ENCODE measurements around the gene BRI3BP. TPM values are rescaled to one million over a fixed set of nuclear protein-coding genes. Genes with fewer than 3 reads are reported as not detected.
"Not testable (repeated sequence)": the region's sequence is repeated elsewhere in the genome, so short reads cannot be mapped to it uniquely, and the experiment has no call there.

Gene BRI3BP
- total RNA-seq, 2 experiments from 2014 or later, result 17.1 to 17.2 TPM

- Mint-ChIP-seq H3K4me1 (no peaks in the 10 kb centered on the region), H3K4me3 (no peak overlapping the region), H3K9me3 (no peaks in the 10 kb centered on the region), H3K27me3 (no peaks in the 10 kb centered on the region), H3K36me3 (peaks cover 20% of the 10 kb centered on the region), H3K27ac (no peak overlapping the region)
- POLR2A ChIA-PET, result interaction anchor here (0.7 kb wide), 1 partner anchor 18 kb away, joined by 4 read pairs; no protein-coding TSS in a partner anchor
- no peak for ATAC-seq (ENCODE audit: low read depth)
- no peak for DNase-seq
These were observed 30.2 kb upstream of the BRI3BP start for GRCh38 chr12:124963211-124963610.

GRCh38 chr12:124964251-124964650 is 29.2 kb upstream of the BRI3BP start:
- Mint-ChIP-seq H3K9me3 (no peaks in the 10 kb centered on the region), H3K4me3 (no peak overlapping the region), H3K4me1 (no peaks in the 10 kb centered on the region), H3K27ac (no peak overlapping the region), H3K27me3 (no peaks in the 10 kb centered on the region), H3K36me3 (peaks cover 20% of the 10 kb centered on the region)
- ATAC-seq (ENCODE audit: low read depth) (no peak), DNase-seq (no peak)
- POLR2A ChIA-PET, result no interaction called here

GRCh38 chr12:124964836-124965462 is 28.5 kb upstream of the BRI3BP start:
- no peak overlapping the region for H3K4me3 Mint-ChIP-seq
- no peak for DNase-seq
- ATAC-seq (ENCODE audit: low read depth), result no peak
- H3K27ac Mint-ChIP-seq, result no peak overlapping the region
- POLR2A ChIA-PET, result no interaction called here
- H3K27me3 Mint-ChIP-seq, result no peaks in the 10 kb centered on the region
- H3K4me1 Mint-ChIP-seq, result no peaks in the 10 kb centered on the region
- no peaks in the 10 kb centered on the region for H3K9me3 Mint-ChIP-seq
- H3K36me3 Mint-ChIP-seq, result peaks cover 16% of the 10 kb centered on the region

GRCh38 chr12:124967016-124967739 is 26.3 kb upstream of the BRI3BP start:
- peak overlapping the region; percentile 38 for H3K27ac Mint-ChIP-seq
- no peaks in the 10 kb centered on the region for H3K4me1 Mint-ChIP-seq
- H3K36me3 Mint-ChIP-seq, result peaks cover 15% of the 10 kb centered on the region
- no peaks in the 10 kb centered on the region for H3K9me3 Mint-ChIP-seq
- DNase-seq (no peak), ATAC-seq (ENCODE audit: low read depth) (no peak)
- no peaks in the 10 kb centered on the region for H3K27me3 Mint-ChIP-seq
- POLR2A ChIA-PET, result no interaction called here
- no peak overlapping the region for H3K4me3 Mint-ChIP-seq

- no peak overlapping the region for H3K4me3 Mint-ChIP-seq
- H3K4me1 Mint-ChIP-seq, result no peaks in the 10 kb centered on the region
- POLR2A ChIA-PET, result no interaction called here
- no peak overlapping the region for H3K27ac Mint-ChIP-seq
- H3K36me3 Mint-ChIP-seq, result peaks cover 6% of the 10 kb centered on the region
- ATAC-seq (ENCODE audit: low read depth) (no peak), DNase-seq (no peak)
- no peaks in the 10 kb centered on the region for H3K9me3 Mint-ChIP-seq
- no peaks in the 10 kb centered on the region for H3K27me3 Mint-ChIP-seq
These were observed 24.8 kb upstream of the BRI3BP start for GRCh38 chr12:124968656-124969055.

- H3K36me3 Mint-ChIP-seq, result peaks cover 7% of the 10 kb centered on the region
- POLR2A ChIA-PET, result no interaction called here
- no peaks in the 10 kb centered on the region for H3K4me1 Mint-ChIP-seq
- H3K27me3 Mint-ChIP-seq, result no peaks in the 10 kb centered on the region
- no peak for DNase-seq
- no peak overlapping the region for H3K4me3 Mint-ChIP-seq
- H3K27ac Mint-ChIP-seq, result no peak overlapping the region
- no peaks in the 10 kb centered on the region for H3K9me3 Mint-ChIP-seq
- ATAC-seq (ENCODE audit: low read depth), result no peak
These were observed 22.6 kb upstream of the BRI3BP start for GRCh38 chr12:124970647-124971402.

GRCh38 chr12:124971603-124972002 is 21.8 kb upstream of the BRI3BP start:
- H3K9me3 Mint-ChIP-seq, result no peaks in the 10 kb centered on the region
- peaks cover 7% of the 10 kb centered on the region for H3K36me3 Mint-ChIP-seq

GRCh38 chr12:124972211-124972610 is 21.2 kb upstream of the BRI3BP start:
- Mint-ChIP-seq H3K27ac (no peak overlapping the region), H3K9me3 (no peaks in the 10 kb centered on the region), H3K4me3 (no peak overlapping the region), H3K27me3 (no peaks in the 10 kb centered on the region), H3K36me3 (peaks cover 7% of the 10 kb centered on the region), H3K4me1 (no peaks in the 10 kb centered on the region)
- ATAC-seq (ENCODE audit: low read depth) (no peak), DNase-seq (no peak)
- POLR2A ChIA-PET, result no interaction called here

More at GRCh38 chr12:124971603-124972002, 21.8 kb upstream of the BRI3BP start:
- Mint-ChIP-seq H3K4me3 (no peak overlapping the region), H3K27me3 (no peaks in the 10 kb centered on the region), H3K27ac (no peak overlapping the region), H3K4me1 (no peaks in the 10 kb centered on the region)
- DNase-seq, result no peak
- no peak for ATAC-seq (ENCODE audit: low read depth)
- POLR2A ChIA-PET, result no interaction called here

GRCh38 chr12:124975276-124975675 is 18.2 kb upstream of the BRI3BP start:
- Mint-ChIP-seq H3K4me1 (no peaks in the 10 kb centered on the region), H3K27ac (no peak overlapping the region), H3K27me3 (no peaks in the 10 kb centered on the region), H3K4me3 (no peak overlapping the region), H3K36me3 (peaks cover 10% of the 10 kb centered on the region), H3K9me3 (no peaks in the 10 kb centered on the region)
- ATAC-seq (ENCODE audit: low read depth), result no peak
- POLR2A ChIA-PET, result no interaction called here
- DNase-seq, result no peak

- H3K36me3 Mint-ChIP-seq, result peaks cover 15% of the 10 kb centered on the region
- ATAC-seq (ENCODE audit: low read depth), result no peak
- H3K27ac Mint-ChIP-seq, result no peak overlapping the region
- H3K4me1 Mint-ChIP-seq, result no peaks in the 10 kb centered on the region
- no peaks in the 10 kb centered on the region for H3K9me3 Mint-ChIP-seq
- no peak for DNase-seq
- POLR2A ChIA-PET, result no interaction called here
- no peaks in the 10 kb centered on the region for H3K27me3 Mint-ChIP-seq
- H3K4me3 Mint-ChIP-seq, result no peak overlapping the region
These were observed 16.4 kb upstream of the BRI3BP start for GRCh38 chr12:124976999-124977398.

- DNase-seq (no peak), ATAC-seq (ENCODE audit: low read depth) (no peak)
- no peaks in the 10 kb centered on the region for H3K9me3 Mint-ChIP-seq
- H3K36me3 Mint-ChIP-seq, result peaks cover 20% of the 10 kb centered on the region
- H3K4me1 Mint-ChIP-seq, result no peaks in the 10 kb centered on the region
- H3K27me3 Mint-ChIP-seq, result no peaks in the 10 kb centered on the region
- POLR2A ChIA-PET, result interaction anchor here (0.6 kb wide), 1 partner anchor 8 kb away, joined by 4 read pairs; no protein-coding TSS in a partner anchor
- H3K27ac Mint-ChIP-seq, result no peak overlapping the region
- H3K4me3 Mint-ChIP-seq, result no peak overlapping the region
These were observed 13.9 kb upstream of the BRI3BP start for GRCh38 chr12:124979568-124979967.

- Mint-ChIP-seq H3K9me3 (no peaks in the 10 kb centered on the region), H3K36me3 (peaks cover 20% of the 10 kb centered on the region), H3K4me1 (no peaks in the 10 kb centered on the region), H3K4me3 (no peak overlapping the region), H3K27me3 (no peaks in the 10 kb centered on the region), H3K27ac (no peak overlapping the region)
- DNase-seq (no peak), ATAC-seq (ENCODE audit: low read depth) (no peak)
- POLR2A ChIA-PET, result no interaction called here
These were observed 13.2 kb upstream of the BRI3BP start for GRCh38 chr12:124980098-124980892.

GRCh38 chr12:124986876-124987275 is 6.6 kb upstream of the BRI3BP start:
- Mint-ChIP-seq H3K4me1 (peaks cover 11% of the 10 kb centered on the region), H3K36me3 (peaks cover 13% of the 10 kb centered on the region)
- POLR2A ChIA-PET; H3K27me3 Mint-ChIP-seq; H3K9me3 Mint-ChIP-seq; DNase-seq; ATAC-seq (ENCODE audit: low read depth); H3K4me3 Mint-ChIP-seq; H3K27ac Mint-ChIP-seq: not testable (repeated sequence)
